Stimulated activated CD4-positive, alpha-beta T cell treated with anti-CD3 and anti-CD28 coated beads, Interleukin-2, amount 100 ng/mL, for 48 hours (primary cell): ENCODE results near the gene LIPT1.
"Not testable (repeated sequence)": the region's sequence is repeated elsewhere in the genome, so short reads cannot be mapped to it uniquely, and the experiment has no call there.

Source experiments
- DNase-seq, 2 donors: peaks; one replicate each; pipeline ENCODE4 v3.0.0-alpha.2; 2020

Gene LIPT1

DNA sequence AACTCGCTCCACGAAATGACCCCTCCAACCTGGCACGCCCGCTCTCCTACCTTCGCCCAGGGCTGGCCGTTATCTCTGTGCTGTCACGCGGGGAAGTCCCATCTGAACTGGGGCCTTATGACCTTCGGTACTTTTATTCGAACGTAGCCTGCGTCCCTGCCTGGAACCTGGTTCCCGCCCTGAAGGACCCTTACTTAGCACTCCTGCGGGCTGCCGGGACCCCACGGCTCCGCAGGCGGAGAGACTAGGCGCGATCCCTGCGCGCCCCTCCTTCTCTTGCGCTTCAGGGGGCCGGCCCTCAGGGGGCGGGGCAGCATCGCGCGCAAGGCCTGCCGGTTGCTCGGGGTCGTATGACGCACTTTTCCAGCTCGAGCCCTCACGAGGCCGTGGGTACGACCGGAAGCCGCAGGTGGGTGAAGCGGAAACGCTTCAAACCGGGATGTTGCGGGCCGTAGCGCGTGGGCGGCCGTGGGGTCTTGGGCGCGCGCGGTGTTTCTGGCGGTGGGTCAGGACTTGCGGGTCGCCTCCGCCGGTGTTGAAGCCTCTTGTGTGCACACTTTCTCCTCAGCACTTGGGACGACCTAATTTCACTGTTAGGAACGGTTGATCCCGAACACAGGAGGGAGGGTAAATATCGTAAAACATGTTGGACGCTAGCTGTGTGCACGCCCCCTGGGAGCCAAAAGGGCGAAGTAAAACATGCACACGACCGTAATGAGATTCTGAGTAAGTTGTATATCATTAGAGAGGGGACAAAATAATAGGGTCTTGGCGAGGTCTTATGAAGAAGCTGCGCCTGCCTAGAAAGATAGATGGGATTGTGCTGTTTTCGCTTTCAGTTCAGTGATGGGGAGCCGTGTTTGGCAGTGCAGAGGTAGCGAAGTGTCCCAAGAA lies at the start of gene LIPT1, which contains the start of gene TSGA10:
TSS of gene LIPT1 (plus strand) at position 325 of the 894 bp plus-strand sequence. CDS start 6,991 bp downstream, outside the sequence.
TSS of gene TSGA10 (minus strand) at position 300 of the 894 bp plus-strand sequence. CDS start 45,503 bp downstream, outside the sequence.
- DNase-seq = peak; percentile 85 to 89

DNA sequence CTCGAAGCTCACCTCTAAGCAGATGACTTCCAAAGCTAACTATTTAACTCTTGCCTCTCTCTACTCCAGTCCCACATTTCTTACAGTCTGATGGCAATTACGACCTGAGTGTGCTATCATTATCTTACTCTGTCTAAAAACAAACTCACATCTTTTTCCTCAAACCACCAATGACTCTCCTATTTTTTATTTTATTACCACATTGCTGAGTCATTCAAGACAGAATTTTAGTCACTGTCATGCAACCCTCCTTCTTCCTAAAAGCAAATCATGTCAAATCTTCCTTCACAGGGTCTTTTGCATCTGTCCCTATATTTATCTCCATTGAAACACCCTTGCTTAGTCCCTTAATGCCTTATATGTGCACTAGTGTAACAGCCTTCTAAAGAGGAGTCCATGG lies 47.9 kb upstream of the LIPT1 start:
- DNase-seq = no peak

DNA sequence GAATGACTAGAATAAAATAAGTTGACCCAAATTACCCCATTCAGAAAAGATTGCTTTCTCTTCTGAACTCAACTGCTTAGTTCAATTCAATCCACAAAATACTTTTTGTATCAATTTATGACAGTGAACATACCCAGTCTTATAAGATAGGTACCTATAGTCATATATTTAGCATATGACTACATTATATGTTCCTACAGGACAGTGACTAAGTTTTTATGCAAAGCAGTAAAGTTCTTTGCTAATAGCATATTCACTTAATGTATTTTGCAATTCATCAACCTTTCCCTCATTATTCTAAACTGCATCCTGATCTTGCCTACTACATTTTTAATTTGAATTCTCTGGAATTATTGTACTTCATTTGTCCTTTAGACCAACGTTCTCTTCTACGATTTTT lies 43.5 kb upstream of the LIPT1 start:
- DNase-seq = no peak

DNA sequence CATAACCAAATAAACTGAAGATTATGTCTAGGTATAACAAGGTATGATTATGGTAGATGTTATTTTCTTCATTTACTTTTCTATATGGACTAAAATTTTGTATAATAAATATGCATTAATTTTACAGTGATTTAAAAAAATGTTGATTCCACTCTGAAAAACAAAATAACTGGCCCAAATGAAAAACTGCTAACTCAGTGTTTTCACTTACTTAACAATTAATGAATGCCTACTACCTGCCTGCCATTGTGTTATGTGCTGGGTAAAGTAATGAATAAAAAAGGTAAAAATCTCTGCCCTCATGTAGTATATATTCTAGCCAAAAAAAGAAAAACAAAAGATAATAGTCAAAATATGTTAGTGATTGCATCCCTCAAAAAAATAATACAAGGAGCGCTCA lies 42.8 kb upstream of the LIPT1 start:
- no peak for DNase-seq

DNA sequence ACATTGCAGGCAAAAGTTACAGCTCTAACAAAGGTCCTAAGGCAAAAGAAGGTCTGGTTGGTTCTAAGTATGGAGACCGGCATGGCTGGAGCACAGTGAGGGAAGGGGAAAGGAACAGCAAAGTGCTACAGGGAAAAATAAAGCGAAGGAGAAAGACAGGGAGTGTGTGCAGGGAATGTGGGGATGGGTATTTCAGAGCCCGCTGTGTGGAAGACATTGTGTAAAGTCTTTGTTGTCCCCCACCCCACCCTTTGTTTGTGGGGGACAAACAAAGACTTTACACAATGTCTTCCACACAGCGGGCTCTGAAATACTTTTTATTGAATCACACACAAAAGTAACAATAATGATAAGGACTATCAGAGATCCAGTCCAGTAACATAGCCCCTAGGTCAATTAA lies 42.1 kb upstream of the LIPT1 start:
- no peak for DNase-seq

DNA sequence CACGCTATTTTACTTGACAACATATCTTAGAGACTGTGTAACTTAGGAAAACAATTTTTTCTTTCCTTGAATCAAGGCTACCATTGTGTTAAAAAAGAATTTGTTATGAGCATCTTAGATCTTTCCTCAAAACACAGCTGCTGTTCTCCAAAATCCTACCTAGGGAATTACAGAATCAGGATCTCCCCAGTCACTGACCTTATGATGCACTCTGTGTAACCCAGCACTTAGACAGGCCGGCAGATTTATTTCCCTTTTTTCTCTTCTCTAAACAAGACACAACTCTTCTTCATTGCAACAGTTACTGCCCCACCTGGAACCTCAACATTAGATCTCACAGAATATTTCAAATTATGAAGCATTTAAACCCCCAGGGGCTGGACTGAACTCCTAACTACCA lies 26.8 kb upstream of the LIPT1 start:
- no peak for DNase-seq

DNA sequence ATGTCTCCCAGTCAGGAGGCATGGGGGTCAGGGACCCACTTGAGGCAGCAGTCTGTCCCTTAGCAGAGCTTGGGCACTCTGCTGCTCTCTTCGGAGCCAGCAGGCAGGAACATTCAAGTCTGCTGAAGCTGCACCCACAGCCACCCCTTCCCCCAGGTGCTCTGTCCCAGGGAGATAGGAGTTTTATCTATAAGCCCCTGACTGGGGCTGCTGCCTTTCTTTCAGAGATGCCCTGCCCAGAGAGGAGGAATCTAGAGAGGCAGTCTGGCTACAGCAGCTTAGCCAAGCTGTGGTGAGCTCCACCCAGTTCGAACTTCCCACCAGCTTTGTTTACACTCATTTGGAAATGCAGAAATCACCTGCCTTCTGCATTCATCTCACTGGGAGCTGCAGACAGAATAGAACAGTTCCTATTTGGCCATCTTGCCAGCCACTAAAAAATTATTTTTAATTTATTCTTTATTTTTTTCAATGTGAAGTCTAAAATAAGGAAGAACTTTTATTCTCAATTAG lies 19.7 kb upstream of the LIPT1 start:
- DNase-seq = not testable (repeated sequence)

DNA sequence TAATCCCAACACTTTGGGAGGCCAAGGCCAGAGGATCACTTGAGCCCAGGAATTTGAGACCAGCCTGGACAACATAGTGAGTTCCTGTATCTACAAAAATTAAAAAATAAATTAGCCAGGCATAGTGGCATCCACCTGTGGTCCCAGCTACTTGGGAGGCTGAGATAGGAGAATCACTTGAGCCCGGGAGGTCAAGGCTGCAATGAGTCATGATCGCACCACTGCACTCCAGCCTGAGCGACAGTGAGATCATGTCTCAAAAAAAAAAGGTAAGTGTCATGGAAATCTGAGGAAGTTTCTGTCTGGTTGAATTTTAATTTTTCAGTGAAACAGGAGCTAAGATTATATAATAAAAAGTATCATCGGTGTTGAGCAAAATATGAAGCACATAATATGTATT lies 15.8 kb upstream of the LIPT1 start:
- DNase-seq = no peak

DNA sequence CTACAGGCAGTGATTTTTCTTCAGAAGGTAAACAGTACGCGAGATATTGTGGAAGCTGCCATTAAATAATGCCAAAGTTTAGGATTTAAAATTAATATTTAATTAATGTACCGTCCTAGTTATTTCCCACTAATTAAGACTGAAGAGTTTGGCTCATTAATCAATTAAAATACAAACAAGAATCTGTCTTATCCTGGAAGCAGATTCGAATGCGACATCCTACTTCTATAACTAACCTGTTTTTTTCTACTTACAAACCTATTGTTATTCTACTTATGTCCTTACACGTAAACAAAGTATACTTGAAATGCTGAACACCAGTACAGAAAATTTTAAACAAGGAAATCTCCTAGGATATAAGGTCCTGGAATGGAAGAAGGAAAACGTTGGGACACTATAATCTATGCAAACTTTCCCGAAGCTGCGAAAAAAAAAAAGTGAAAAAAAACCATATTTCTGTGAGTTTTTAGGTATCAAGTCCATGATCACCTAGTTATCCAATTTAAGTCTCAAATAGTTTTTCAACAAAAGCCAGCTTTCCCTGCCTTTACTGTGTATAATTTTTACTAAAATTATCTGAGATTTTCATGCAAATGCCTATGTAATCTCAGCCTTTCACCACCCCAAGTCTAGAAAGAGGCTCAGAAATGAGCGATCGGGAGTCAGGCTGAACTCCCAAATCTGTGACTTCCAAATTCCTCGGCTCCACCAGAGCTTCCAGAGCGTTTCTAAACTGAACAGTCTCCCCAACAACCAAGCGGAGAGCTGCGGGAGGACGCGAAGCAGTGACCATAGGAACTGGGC lies 14.5 kb upstream of the LIPT1 start:
- DNase-seq = no peak

DNA sequence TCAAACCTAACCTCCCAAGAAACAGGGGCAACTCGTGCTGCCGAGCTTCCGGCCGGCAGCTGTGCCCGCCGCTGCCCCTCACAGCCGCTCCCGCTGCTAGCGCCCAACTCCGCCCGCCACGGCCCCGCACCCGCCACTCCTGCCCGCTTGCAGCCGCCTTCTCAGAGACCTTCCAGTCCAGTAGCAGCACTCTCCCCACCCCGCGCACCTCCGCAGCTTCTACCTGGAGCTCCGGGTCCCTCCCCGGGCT lies 14.0 kb upstream of the LIPT1 start:
- no peak for DNase-seq

DNA sequence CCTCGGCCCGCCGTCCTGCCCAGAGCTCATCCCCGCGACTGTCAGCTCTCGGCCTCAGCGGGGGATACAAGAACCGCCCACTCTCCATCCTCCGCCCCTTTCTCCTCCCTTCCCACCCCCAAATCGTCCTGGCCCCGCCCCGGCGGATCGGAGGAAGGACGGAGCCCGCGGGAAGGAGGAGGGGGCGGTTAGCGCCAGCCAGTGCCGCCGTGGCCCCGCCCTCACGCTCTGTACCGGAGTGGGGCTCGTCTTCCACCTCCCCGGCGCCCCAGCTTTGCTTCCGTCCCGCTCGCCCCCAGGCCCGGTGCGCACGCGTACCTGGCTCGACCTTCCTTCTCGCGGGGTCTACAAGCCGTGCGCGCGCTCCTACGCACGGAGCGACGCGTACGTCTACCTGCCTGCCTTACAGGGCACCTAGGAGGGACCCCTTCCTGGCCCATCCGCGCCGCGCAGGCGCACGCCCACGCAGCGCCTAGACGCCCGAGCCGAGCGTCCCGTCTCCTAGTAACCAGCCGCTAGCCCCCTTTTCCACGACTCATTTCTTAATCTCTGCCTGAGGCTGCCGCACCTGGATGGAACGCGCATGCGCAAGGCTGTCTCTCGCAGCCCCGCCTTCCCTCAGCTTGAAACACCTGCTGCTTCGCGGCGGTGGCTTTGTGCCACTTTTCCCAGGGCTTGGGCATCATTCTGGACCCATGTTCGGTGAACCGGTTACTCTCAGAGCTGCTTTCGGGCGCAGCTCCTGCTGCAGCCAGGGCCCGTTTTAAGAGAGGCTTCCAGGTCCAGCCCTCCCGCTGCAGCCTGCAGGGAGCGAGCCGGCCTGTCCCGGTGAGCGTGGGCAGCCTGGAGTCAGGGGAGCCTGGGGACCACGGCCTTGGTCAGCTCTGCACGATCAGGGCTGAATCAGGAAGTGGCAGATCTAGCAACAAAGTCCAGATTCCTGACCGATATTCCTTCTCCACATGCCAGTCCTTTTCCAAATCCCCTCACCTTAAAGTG lies 13.4 kb upstream of the LIPT1 start, which contains the start of gene C2orf15:
TSS of gene C2orf15 (plus strand) at position 598 of the 999 bp plus-strand sequence. CDS start 8,852 bp downstream, outside the sequence.
- DNase-seq = peak; percentile 93 to 95

DNA sequence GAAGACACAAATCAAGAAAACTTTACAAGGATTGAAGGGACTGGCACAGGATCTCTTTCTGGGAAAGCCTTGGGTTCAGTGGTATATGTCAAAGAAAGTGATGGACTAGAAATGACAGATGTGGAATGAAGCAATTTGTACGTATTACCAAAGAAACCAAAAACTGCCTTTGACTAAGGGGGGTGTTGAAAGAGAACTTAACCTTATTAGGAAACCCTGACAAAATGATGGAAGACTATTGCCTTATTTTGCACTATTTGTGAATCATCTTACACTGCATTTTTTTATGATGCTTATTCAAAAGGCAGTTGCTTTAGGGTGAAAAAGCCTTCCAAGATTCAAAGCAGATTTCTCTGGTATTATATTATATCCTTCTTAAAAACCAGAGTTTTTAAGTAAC lies 4.1 kb upstream of the LIPT1 start:
- no peak for DNase-seq

DNA sequence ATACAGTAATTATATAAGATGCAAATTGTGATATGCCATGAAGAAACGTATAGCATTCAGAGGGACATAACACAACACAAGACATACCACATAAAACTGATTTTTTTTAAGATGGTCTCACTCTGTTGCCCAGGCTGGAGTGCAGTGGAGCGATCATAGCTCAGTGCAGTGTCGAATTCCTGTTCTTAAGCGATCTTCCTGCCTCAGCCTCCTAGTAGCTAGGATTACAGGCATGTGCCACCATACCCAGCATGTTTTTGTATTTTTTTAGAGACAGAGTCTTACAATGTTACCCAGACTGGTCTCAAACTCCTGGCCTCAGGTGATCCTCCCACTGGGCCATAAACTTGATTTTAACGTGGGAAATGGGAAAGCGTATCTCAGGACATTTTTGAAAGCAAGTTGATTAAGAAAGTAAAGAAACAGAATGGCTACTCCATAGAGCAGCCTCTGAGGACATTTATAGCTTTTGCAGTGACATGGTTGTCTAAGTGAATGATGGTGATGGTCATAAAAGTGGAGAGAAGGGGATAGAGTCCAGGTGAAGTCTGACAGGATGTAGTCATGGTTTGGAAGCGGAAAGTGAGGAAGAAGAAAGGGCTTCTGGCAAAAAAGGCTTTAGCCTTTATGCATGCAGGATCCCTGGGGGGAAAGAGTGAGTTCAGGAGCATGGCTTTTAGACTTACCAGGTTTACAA lies 2.4 kb upstream of the LIPT1 start:
- DNase-seq = no peak

DNA sequence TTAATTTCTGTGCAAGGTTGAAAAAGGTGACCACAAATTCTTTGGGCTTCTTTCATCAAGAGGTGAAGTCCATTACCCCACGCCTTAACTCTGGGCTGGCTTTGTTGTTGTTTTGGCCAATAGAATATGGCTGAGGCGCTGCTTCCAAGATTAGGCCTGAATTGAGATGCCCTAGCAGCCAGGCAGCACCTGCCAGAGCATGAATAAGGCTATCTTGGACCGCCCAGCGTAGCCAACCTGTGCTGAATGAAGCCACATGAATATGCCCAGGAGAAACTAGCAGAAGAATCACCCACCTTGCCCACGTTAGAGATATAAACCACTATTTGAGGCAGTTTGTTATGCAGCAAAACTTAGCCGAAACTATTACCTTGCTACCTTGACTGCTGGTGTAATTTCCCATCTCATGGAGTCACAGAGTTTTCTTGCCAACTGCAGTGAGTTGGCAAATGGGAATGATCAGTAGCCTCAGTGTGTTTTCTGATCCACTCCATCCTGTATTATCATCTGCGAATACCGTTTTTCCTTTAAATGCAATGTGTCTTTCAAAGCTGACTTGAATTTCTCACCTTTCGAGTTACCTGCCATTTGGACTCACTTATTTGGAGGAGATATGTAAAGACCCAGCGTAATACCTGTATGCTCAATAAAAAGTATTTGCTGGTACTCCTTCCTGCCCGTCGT lies 704 bp upstream of the LIPT1 start:
- no peak for DNase-seq

DNA sequence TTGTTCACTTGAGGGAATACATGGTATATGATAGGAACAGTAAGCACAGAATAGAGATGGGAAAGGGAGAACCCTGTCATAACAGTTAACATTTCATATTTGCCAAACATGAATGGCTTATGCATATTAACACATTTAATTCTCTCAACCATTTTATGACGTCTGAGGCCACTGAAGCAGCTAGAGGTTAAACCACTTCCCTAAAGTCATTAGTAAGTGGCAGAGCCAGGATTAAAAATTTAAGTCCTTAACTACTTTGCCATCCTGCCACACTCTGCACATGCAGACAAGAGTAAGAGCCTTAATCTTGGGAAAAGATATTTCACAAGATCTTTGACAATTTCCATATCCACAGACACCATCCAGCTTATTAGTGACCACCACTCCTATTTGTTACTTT lies 2.1 kb downstream of the LIPT1 start:
- no peak for DNase-seq

DNA sequence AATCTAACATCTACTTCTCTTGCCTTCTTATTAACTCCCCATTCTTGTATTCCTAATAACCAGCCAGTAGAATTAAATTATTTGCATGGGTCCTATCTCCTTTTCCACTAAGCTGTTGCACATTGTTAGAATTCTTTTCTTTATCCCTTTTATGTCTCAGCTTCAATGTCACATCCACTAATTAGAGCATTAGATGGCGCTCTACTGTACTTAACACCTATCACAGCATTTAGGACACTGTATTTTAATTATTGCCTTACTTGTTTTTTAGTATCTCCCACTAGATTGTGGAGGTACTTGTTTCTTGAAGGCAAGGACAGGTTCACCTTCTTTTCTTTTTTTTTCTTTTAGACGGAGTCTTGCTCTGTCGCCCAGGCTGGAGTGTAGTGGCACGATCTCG lies 3.8 kb downstream of the LIPT1 start:
- no peak for DNase-seq

DNA sequence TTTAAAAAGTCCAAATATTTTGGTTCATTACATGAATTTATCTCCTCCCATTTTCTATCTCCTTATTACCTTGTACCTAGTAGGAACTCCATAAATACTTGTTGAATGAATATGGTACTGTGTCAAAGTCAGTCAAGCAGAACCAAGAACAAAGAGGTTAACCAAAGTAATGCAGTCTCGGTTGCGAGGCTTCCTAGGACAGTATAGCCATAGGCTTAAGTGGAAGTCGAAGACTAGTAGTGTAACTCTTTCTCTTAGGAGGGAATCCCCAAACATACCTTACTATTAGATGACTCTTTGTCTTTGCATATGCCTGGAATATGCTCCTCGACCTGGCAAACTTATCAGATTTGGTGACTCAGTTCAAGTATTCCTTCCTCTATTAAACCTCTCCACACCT lies 4.8 kb downstream of the LIPT1 start:
- DNase-seq = no peak

DNA sequence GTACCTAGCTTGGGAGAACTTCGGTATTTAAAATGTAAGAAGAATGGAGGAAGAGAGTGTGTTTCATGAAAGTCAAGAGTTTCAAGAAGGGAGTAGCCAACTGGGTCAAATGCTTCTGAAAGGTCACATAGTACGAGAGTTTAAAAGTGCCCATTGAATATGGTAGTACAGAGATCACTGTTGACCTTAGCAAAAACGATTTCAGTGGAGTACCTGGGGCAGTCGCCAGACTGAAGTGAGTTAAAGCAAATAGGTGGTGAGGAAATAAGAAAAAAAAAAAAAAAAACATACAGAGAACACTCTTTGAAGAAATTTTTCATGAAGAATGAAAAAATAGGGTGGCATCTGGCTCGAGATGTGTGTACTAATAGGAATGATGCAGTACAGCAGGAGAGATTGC lies 11.5 kb downstream of the LIPT1 start:
- DNase-seq = no peak

DNA sequence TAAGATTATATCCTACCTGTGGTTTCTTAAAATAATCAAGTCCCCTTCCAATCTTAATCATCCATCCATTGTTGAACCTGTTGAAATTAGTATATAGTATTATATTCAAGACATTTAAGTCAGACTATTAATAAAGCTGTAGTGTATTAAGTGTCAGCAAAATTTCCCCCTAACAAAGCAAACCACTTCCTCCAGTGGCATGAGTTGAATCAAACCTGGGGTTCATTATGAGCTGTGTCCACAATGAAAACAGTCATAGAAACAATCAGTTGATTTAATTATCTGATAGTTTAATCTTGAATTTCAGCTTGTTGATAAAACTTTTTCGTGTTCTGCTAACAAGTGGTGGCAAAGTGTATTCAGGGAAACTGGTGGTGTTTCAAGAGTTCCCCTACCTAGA lies 14.8 kb downstream of the LIPT1 start:
- DNase-seq = no peak

DNA sequence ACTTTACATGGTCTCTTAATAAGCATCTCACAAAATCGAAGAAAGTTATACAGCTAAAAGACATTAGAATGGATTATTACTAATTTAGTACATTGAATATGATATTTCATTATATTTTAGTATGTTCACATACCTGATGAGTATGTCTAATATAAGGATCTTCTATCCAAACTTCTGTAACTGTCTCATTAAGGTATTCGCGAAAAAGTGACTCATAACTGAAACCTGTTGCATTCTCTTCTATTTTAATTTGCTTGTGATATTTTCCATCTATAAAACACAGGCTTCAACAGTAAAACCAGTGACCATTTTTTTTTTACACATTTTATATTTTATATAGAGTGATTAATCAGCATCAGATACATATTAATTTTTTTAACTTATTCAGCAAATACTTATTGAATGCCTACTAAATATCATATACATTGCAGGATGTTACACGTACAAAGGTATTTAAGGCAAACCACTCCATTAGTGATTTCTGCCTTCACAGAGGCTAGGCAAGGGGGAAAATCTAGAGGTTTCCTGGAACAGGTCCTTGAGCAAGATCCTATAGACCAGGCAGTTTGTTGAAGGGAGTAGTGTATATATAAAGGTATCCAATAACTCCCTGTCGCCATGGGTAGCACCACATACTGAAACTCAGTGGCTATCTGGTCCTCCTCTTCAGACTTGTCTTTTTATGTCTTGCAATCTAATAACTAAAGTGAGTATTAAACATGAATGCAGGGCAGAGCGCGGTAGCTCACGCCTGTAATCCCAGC lies 16.8 kb downstream of the LIPT1 start:
- no peak for DNase-seq
